NCI-H345 (cell line): ENCODE results near the gene ADGRD1.

Source experiments
- DNase-seq: peaks from one replicate; lab custom pipeline; 2025; lab: John Stamatoyannopoulos, UW

The ADGRD1 gene

DNA sequence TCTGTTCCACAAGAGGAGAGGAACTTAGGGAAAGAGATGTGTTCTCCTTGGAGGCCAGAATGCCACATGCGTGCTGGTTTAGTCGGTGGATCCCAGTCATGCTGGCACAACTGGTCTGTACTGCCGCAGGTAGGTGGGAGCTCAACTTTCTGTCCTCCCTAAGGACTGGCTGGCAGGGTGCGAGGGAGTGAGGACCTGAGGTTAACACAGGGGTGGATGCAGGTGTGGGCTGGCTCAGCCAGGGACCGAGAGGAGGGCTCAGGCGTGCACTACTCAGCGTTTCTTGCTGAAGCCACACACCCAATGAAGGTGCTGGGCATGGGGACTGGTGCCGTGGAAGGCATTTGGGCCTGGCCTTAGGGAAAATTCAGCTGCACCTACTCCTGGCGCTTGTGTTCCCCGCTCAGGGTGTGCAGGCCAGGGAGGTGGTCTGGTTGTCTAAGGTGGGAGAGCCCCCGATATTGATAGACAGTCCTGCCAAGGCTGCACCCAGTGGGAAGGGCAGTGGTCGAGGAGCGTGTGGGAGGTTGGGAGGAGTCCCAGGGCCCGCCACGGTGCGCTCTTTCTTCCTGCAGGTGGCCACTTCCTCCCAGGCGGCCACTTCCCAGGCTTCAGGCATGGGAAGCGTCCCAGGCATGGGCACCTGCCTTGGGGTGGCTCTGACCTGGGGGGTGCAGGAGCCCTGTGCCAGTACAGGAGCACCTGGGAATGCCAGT lies 138.4 kb downstream of the ADGRD1 start:
- no peak for DNase-seq

DNA sequence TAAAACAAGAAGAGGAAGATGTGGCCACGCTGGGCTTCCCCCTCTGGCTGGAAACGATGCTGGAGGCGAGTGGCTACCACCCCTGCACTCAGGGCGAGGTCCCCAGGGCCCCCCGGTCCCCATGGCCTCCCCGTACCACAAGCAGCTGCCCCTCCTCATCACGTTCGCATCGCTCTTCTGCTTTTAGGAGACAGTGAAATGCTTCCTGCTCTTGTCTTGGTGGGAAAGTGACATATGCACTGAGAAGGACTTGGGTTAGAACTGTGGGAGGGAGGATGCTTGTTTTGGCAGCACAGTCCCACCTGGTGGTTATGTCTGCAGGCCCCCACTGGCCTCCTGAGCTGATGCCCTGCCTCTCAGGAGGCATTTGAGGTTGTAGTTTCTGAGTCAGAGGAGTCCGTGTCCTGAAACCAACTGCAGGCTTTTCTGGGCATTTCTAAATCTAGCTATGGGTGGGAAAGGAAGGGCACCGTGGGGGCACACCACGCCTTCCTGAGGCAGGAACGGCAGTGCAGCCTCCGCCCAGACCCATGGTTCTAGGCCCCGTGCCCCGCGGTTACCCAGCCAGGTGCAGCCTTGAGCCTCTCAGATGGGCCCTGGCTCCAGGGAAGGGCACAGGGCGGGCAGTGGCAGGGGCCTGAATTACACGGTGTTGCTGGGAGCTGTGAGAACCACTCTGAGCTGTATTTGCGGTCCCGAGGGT lies 139.3 kb downstream of the ADGRD1 start:
- DNase-seq, result no peak

DNA sequence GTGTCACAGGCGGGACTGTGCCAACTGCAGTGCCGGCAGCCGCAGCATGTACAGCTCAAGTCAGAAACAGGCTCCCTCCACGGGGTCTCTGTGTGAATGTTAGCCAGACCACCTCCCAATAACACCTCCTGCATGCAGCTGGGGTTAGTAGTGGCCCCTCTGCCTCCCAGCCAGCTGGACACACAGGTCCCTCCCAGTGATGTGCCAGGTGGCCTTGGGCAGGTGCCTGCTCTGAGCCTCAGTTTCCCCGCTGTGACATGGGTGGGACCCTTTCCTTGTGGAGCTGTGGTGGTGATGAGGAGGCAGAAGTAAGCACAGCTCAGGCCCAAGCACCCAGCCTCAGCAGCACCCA lies 139.9 kb downstream of the ADGRD1 start:
- DNase-seq, result no peak

DNA sequence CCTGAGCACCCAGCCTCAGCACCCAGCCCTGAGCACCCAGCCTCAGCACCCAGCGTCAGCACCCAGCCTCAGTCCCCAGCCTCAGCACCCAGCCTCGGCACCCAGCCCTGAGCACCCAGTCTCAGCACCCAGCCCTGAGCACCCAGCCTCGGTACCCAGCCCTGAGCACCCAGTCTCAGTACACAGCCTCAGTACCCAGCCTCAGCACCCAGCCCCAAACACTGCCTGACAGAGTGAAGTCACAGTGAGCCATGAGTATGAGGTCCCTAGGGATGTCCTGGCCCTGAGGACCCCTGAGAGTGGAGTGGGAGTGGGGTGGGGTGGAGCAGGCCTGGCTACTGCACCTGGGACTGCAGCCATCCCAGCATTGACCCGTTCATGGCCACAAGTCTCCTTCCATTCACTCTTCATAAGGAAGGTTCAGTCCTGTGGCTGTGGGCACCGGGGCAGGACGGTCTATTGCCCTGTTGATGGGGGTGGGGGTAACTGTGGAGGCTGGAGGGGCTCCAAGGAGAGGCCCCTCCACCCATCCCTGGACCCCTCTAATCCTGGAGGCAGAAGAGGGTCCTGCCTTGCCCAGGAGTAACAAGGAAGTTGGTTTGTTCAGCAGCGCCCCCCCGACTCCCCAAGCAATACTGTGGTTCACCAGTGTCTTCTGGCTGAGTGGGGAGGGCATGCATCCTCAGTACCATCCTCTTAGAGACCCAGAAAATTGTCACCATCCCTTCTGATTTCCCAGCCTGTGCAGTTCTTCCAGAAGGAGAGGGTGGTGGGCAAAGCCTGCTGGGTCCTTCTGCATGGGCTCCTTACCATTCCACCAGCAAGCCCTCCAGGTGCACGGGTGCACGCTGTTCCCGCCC lies 140.5 kb downstream of the ADGRD1 start:
- DNase-seq, result no peak

DNA sequence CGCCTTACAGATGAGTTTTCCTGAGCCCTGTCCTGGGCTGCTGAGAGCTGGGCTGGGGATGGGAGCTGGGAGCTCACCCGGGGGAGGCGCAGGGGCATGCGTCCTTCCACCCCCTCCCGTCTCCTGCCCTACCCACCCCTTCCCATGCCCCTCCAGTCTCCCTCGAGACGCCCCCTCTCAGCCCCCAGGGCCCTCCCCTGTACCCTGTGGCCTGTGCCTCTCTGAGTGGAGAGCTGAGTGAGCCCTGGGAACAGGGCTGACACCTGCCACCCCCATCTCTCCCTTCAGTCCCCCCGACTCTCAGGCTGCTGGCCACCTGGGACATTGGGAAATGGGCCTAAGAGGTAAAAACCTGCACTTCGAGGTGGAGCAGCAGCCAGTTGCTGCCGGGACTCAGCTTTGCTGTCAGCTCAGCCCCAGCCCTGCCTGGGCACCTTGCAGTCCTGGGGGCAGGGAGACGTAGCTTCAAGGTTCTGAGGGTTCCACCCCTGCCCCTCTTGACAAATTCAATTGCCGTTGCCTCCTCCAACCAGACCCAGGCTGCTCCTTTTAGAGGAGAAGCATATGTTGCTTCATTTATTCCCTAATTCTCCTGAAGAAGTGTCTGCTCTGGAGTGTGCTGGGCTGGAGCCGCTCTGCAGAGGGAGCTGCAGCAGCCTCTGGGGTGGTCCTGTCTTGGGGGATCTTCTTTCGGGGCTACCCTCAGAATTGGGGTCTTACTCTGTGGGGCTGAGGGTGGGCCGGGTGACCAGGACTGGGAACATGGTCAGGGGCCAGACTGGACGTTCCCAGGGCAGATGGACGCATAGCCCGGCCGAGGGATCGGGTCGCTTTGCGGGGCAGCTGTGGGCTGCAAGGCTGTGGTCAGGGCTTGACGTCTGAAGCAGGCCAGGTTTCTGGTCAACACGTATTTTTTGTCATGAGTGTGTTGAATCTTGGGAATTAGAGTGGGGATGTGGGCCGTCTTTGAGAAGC lies 141.4 kb downstream of the ADGRD1 start:
- no peak for DNase-seq

DNA sequence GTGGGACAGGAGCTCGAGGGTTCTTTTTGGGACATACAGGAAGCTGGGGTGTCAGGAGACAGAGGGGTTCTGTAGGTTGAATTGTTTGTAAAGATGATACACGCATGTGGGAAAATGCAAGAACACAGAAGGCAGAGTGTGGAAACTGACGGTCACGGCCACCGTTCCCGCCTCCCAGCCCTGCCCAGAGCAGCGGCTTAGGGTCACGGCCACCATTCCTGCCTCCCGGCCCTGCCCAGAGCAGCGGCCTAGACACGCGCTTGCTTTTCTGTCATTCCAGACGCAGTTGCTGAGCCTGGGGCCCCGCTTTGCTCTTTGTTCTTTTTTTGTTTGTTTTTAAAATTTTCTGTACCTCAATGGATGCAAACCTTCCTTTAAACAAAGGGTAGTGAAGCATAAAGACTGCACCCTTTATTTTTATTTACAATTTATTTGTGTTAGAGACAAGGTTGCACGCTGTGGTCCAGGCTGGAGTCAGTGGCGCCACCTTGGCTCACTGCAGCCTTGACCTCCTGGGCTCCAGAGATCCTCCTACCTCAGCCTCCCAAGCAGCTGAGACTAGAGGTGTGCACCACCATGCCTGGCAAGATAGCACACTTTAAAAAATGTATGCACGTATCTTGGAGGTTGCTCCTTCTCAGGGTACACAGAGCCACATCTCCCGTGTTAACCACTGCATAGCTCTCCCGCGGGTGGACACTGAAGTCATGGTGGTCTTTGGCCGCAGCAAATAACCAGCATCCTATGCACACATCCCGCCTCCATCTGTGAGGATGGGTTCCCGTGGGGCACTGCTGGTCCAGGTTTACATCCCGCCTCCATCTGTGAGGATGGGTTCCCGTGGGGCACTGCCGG lies 142.3 kb downstream of the ADGRD1 start:
- DNase-seq, result no peak

DNA sequence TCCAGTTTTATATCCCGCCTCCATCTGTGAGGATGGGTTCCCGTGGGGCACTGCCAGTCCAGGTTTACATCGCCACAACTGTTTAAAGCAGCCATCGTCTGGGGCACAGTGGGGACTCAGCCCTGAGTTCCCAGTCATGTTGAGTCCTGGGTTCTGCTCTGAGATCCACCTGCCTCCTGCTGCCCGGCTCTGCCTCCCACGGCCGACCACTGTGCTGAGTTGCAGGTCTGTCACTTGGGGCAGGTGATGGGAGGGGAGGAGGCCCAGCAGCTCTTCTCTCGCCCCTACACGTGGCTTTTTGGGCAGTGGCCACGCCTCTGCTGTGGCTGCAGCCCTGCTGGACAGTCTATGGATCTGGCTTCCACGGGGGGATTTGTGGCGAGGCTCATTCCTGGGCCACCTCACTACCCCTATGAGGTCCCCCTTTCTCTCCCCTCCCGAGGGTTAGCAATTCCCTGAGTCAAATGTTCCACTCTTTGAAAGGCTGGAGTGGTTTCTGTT lies 143.0 kb downstream of the ADGRD1 start:
- DNase-seq, result no peak

DNA sequence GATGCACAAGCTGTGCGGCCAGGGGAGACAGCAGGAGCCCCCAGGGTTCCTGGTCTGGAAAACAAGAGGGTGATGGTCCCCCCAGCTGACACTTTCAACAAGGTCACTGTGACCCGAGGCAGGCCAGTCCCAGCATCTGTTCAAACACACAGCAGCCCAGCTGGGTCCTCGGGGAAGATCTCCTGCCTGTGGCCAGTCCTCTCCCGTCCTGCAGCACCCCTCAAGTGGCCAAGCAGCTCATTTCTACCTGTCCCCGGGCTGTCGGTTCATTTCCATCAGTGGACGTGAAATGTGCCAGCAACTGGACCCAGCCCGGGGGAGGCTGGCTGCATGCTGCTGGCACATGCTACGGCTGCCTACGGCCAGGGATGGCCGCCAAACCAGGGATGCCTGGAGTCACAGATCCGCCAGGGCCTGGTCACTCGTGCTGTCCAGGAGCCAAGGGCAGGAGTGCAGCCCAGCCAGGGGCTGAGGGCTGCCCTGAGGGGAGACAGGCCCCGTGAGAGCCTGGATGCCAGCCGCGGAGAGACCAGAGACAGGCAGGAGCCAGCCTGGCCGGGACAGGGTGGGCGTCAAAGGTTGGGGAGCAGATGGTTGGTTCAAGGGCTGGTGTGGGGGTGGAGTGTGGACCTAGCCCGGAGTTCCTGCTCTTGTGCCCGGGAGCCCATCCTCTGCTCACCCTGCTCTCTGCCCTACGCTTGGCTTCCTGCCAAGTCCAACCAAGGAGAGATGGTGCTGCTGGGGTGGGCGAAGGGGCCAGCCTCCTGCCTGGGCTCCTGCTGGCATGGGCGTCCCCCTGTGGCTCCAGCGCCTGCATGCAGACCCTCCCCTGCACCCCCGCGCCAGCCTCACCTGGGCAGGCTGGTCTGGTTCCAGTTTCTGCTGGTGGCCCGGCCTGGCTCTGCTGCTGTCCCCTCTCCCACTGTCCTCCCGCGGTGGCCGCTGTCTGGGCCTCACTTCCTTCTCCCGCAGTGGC lies 143.8 kb downstream of the ADGRD1 start:
- no peak for DNase-seq

DNA sequence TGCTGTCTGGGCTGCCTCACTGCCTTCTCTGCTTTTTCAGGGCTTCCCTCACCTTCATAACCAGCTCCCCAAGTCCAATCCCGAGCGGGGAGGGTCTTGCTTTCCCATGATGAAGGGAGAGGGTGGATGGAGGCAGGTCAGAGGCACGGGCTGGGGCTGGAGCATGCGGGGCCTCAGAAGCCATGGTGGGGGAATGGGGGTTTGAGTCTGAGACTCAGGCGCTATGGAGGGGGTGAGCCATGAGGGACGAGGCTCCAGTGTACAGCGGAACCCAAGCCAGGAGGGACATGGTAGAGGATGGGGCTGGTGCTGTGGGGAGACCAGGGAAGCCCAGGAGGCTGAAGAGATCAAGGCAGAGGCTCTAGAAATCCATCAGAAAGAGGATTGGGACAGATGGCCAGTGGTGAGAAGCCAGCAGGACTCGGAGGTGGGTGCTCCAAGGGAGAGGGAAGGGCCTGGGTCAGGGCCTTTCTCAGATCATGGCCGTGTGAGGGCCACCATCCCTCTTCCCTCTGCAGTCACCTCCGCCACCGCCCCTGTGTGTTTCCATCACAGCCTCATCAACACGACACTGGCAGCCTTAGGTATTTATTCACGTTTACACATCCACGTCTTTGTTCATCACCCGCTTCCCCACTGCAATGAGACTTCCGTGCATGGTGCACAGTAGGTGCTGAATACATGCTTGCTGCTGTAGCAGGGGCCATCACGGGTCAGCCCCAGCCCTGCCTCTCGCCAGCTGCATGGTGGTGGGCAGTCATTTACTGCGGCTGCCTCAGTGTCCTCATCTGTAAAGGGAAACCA lies 144.7 kb downstream of the ADGRD1 start:
- DNase-seq, result no peak

DNA sequence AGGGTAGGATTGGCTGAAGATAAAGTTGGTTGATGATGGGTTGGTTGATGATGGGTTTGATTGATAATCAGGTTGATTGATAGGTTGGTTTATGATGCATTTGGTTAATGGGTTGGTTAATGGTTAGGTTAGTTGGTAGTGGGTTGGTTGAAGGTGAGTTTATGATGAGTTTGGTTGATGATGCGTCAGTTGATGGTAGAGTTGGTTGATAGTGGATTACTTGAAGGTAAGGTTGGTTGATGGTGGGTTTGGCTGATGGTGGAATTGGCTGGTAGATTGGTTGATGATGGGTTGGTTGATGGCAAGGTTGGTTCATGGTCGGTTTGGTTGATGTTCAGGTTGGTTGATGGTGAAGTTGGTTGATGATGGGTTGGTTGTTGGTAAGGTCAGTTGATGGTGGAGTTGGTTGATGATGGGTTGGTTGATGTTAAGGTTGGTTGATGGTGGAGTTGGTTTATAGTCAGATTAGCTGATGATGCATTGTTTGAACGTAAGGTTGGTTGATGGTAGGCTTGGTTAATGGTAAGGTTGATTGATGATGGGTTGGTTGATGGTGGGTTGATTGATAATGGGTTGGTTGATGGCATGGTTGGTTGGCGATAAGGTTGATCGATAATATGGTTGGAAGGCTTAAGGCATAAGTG lies 146.4 kb downstream of the ADGRD1 start:
- no peak for DNase-seq

DNA sequence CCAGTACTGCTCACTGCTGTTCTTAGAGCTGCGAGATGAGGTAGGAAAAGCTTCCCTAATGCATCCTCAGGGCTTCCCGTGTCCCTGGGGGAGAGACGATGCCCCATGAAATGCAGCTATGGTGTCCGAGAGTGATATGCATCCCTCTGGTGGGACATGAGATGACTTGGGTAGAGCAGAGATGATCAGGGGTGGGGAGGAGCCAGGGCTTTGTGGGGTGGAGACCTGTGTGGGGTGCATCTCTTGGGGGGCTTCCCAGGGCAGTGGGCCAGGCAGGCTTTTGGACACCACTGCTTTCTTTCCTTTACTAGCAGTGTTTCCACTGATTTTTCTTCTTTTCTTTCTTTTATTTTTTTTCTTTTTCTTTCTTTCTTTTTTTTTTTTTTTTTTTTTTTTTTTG lies 147.3 kb downstream of the ADGRD1 start:
- DNase-seq, result no peak

DNA sequence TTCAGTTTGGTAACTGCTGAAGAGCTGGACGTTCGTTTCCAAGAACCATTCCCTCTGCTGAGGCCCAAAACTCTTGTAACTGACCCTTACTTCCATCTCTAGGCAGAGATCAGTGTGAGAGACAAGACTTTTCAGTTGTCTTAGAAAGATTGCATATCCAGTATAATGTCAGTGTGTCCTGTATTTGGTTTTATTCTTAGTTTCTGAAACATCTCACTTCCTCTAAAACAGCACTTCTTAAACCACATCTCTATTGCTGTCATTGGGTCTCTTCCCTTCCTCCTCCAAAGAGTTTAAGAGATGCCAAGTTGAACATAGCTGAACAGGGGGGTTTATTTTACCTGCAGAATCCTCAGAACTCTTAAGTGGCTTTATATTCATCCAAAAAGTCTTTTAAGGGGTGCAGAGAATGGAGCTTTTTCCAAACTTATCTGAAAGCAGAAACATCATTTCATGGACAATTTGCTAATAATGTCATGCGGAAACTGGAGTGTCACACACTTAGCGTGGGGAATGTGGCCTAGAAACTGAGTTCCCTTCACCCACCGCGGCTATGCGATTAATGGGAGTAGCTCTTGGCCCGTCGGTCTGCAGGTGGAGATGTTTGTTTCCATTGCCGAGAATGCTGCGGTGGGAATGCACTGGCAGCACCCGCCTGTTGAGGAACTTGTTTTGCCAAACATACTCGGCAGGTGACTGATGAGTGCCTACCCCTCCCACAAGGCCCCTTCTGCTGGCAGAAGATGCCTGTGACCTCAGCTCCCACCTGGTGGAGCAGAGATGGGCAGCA lies 148.2 kb downstream of the ADGRD1 start:
- DNase-seq, result no peak

DNA sequence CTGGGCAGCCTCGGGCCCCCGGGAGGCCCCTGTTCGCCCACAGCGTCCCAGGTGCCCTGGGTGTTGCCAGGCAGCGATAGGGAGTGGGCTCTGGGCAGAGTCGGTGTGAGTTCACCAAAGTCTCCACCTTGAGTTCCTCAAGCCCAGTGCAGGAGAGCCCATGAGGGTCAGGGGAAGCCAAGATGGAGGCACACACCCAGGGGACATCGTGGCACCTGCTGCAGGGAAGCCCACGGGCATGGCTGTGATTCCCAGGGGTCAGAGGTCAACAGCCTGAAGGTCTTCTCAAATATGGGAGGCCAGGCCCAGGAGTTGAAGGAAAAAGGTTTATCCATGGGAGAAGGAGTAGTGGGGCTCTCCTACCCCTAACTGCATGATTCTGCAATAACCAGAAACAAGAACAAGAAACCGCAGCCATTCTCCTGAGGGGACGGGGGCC lies 148.8 kb downstream of the ADGRD1 start:
- no peak for DNase-seq

DNA sequence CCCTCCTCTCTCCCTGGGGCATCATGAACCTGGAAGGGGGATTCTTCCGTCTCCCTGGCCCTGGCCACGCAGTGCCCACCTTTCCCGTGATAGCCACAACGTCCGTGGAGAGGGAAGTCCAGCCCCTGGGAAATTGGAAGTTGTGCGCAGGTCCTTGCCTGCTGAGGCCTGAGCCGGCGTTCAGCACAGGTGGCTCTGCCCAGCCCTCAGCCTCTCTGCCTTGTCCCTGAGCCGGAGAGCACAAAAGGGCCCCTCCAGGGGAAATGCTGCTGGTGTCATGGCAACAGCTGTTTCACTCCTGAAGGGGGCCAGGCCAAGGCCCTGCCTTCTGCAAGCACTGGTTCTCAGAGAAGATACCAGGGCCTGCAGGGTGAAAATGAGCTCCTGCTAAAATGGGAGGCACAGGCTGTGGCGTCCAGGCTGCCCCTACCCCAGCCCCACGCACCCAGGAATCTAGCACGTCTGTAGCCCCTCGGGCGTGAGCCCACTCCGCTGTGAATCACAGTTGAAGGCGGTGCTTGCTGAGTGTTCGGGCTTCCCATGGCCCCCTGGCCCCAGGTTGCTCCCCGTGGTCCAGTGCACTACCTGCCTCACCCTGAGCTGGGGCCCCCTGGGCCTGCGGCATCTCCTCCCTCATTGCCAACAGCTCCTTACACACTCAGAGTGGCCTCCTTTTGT lies 149.4 kb downstream of the ADGRD1 start:
- no peak for DNase-seq

DNA sequence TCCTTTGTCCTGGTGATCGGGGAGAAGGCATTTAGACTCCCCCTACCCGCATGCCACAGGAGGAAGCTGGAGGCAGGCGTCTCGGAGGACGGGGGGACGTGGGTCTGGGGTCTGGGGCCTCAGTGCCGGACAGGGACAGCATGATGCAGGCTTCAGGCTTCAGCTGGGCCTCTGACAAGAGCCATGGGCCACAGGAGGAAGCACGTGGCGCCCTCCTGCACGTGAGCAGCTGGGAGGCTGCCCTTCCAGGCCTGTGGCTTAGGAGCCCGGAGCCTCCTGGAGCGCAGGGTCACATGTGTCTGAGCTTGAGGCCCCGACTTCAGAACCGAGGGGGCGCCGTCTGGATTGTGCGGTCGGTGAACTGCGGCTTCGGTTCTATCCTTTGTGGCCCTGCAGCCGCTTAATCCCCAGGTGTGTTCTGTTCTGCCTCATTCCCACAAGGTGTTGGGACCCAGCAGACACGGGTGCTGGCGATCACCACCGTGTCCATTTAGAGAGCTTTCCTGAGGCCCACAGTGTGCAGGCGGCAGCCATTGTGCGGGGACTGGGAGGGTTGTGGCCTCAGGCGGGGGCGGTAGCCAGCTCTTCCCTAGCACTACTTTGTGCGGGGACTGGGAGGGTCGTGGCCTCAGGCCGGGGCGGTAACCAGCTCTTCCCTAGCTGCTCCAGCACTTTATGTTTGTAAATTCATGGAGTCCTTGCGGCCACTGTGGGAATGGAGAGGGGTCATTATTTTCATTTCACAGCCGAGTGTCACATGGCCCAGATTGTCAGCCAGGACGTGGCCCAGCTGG lies 150.2 kb downstream of the ADGRD1 start:
- DNase-seq, result no peak
